Panc1 (cell line): ENCODE results near the gene SLC27A3.

ENCODE experiments used
- POLR2AphosphoS5 ChIP-seq: IDR thresholded peaks from 2 replicates; pipeline ENCODE4 v1.6.1; 2012; ENCODE audit warnings: mild to moderate bottlenecking, low read depth, low read length, moderate library complexity
- TCF7L2 ChIP-seq: IDR thresholded peaks from 2 replicates; pipeline ENCODE4 v1.6.1; 2011; ENCODE audit warnings: mild to moderate bottlenecking, low read depth, low read length, inconsistent platforms
- TF ChIP-seq, protein P1 (sequence below): fragments of 450-650 bp; IDR thresholded peaks from 2 replicates; pipeline ENCODE4 v1.5.1; 2017; ENCODE audit warnings: mild to moderate bottlenecking
- TF ChIP-seq, protein P2 (sequence below), 2 experiments: IDR thresholded peaks; 2 replicates each; pipeline ENCODE4 v1.6.1; 2011 to 2012; ENCODE audit warnings: low read depth in 2 of 2, control low read depth in 1 of 2, low read length in 1 of 2, mild to moderate bottlenecking in 1 of 2, moderate library complexity in 1 of 2; ENCODE audit not compliant: insufficient read depth in 1 of 2

DNA sequence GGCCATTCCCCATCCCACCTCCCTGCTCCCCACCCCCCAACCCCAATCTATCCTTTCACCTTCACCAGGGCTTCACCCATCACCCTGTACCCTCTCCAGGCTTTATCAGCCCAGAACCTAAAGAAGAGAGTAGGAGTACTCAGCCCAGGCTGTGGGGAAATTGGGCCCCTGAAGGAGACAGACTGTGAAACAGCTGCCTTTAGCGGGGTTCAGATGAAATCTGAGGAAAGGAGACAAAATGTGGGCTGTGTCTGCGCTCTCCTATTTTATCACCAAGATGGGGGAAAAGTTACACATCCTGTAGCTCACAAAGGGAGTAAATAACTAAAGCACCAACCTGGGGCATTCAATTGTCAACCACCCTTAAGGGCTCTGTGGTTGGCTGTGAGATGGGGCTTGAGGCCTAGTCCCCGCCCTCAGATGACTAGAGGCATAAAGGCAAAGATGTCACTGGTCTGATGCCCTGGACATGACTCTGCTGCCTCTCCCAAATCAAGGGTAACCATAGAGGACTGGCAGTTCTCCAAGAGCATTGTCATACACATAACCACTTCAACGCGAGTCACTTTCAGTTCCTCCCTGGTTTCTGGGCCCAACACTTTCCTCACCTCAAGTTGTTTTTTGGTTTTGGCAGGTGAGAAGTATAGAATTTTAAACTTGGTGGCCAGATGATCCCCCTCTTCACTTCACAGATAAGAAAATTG is 30.0 kb downstream of the SLC27A3 start:
- TF ChIP-seq, protein P1, sequence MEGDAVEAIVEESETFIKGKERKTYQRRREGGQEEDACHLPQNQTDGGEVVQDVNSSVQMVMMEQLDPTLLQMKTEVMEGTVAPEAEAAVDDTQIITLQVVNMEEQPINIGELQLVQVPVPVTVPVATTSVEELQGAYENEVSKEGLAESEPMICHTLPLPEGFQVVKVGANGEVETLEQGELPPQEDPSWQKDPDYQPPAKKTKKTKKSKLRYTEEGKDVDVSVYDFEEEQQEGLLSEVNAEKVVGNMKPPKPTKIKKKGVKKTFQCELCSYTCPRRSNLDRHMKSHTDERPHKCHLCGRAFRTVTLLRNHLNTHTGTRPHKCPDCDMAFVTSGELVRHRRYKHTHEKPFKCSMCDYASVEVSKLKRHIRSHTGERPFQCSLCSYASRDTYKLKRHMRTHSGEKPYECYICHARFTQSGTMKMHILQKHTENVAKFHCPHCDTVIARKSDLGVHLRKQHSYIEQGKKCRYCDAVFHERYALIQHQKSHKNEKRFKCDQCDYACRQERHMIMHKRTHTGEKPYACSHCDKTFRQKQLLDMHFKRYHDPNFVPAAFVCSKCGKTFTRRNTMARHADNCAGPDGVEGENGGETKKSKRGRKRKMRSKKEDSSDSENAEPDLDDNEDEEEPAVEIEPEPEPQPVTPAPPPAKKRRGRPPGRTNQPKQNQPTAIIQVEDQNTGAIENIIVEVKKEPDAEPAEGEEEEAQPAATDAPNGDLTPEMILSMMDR, result no peak
- TF ChIP-seq, protein P2, sequence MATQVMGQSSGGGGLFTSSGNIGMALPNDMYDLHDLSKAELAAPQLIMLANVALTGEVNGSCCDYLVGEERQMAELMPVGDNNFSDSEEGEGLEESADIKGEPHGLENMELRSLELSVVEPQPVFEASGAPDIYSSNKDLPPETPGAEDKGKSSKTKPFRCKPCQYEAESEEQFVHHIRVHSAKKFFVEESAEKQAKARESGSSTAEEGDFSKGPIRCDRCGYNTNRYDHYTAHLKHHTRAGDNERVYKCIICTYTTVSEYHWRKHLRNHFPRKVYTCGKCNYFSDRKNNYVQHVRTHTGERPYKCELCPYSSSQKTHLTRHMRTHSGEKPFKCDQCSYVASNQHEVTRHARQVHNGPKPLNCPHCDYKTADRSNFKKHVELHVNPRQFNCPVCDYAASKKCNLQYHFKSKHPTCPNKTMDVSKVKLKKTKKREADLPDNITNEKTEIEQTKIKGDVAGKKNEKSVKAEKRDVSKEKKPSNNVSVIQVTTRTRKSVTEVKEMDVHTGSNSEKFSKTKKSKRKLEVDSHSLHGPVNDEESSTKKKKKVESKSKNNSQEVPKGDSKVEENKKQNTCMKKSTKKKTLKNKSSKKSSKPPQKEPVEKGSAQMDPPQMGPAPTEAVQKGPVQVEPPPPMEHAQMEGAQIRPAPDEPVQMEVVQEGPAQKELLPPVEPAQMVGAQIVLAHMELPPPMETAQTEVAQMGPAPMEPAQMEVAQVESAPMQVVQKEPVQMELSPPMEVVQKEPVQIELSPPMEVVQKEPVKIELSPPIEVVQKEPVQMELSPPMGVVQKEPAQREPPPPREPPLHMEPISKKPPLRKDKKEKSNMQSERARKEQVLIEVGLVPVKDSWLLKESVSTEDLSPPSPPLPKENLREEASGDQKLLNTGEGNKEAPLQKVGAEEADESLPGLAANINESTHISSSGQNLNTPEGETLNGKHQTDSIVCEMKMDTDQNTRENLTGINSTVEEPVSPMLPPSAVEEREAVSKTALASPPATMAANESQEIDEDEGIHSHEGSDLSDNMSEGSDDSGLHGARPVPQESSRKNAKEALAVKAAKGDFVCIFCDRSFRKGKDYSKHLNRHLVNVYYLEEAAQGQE (IDR thresholded peaks at IDR 0.05; ENCODE audit: insufficient read depth in 1 of 2, low read depth in 2 of 2, low read length in 1 of 2), result no peak
- TF ChIP-seq TCF7L2, result no peak
- no peak for TF ChIP-seq POLR2AphosphoS5
